Lower leg skin (tissue), 4 donors: ENCODE results near the gene SH3RF3. TPM values are rescaled to one million over a fixed set of nuclear protein-coding genes. Genes with fewer than 3 reads are reported as not detected.

ENCODE experiments used
- DNase-seq, 2 donors: peaks; one replicate each; pipeline ENCODE4 v3.0.0-alpha.2; 2019; ENCODE audit warnings: low spot score in 2 of 2
- H3K4me3 ChIP-seq: fragments of 200-600 bp; sonication (generic); 2 replicates; pipeline ENCODE4 v1.5.1; 2017; ENCODE audit warnings: mild to moderate bottlenecking, low read depth; ENCODE audit not compliant: poor library complexity, severe bottlenecking
- CTCF ChIP-seq, 3 donors: fragments of 450-650 bp; IDR thresholded peaks; one replicate each; pipeline ENCODE4 v1.5.1; 2016; ENCODE audit warnings: antibody characterized with exemption in 3 of 3, mild to moderate bottlenecking in 3 of 3, moderate library complexity in 2 of 3
- POLR2A ChIP-seq, 2 donors: fragments of 450-650 bp; IDR thresholded peaks; one replicate each; pipeline ENCODE4 v1.6.1; 2016 to 2017; ENCODE audit warnings: antibody characterized with exemption in 2 of 2, mild to moderate bottlenecking in 1 of 2, moderate library complexity in 1 of 2
- WGBS, 2 donors: methylation state at CpG; one replicate each; pipeline ENCODE4 v1.1.5; 2018; 5-methylcytosine and 5-hydroxymethylcytosine counted together
- intact Hi-C: fragments of 100-400 bp; cut with DNase I; formaldehyde crosslinking; loops from one replicate; pipeline ENCODE4 v1.15.0; 2023; ENCODE audit warnings: low total_unique reads
- total RNA-seq, 4 donors: library from RNA; depleted of rRNA; stranded (reverse); fragments of >200 nt; gene quantifications; one replicate each; pipeline ENCODE4 v1.1.0, GENCODE V29; 2016

The SH3RF3 gene
- total RNA-seq, 4 donors from 2014 or later = 1.9 to 7.4 (median 3.2) TPM

- no peak for DNase-seq
- intact Hi-C loops = no loop called here
Observed at GRCh38 chr2:109239720-109240119, 110.7 kb downstream of the SH3RF3 start.

GRCh38 chr2:109242210-109242653 lies 113.2 kb downstream of the SH3RF3 start:
- no peak overlapping the region for H3K4me3 ChIP-seq
- peak; percentile 33 to 90 for DNase-seq
- 37 to 59% methylated on average over 7 of the region's 7 CpGs for WGBS, 2 donors
- TF ChIP-seq POLR2A (IDR thresholded peaks at IDR 0.05) = no peak
- no peak for TF ChIP-seq CTCF (IDR thresholded peaks at IDR 0.05)
- intact Hi-C loops = no loop called here

More at GRCh38 chr2:109239720-109240119, 110.7 kb downstream of the SH3RF3 start:
- no peak for TF ChIP-seq CTCF (IDR thresholded peaks at IDR 0.05)
- TF ChIP-seq POLR2A (IDR thresholded peaks at IDR 0.05) = no peak
- 75 to 97% methylated on average over 6 of the region's 6 CpGs for WGBS, 2 donors
- no peak overlapping the region for H3K4me3 ChIP-seq

GRCh38 chr2:109242654-109243331 lies 113.8 kb downstream of the SH3RF3 start:
- DNase-seq = peak; percentile 62 to 82
- WGBS, 2 donors = 50 to 56% methylated on average over 12 of the region's 12 CpGs
- intact Hi-C loops = no loop called here
- TF ChIP-seq CTCF (IDR thresholded peaks at IDR 0.05) (no peak), POLR2A (IDR thresholded peaks at IDR 0.05) (no peak)
- H3K4me3 ChIP-seq = no peak overlapping the region

- intact Hi-C loops = no loop called here
- no peak overlapping the region for H3K4me3 ChIP-seq
- WGBS, 2 donors = 81 to 83% methylated on average over 10 of the region's 10 CpGs
- DNase-seq = peak in 1 of 2 donors; percentile 78
- TF ChIP-seq CTCF (IDR thresholded peaks at IDR 0.05) (no peak), POLR2A (IDR thresholded peaks at IDR 0.05) (no peak)
Observed at GRCh38 chr2:109243526-109244303, 114.7 kb downstream of the SH3RF3 start.

- no peak overlapping the region for H3K4me3 ChIP-seq
- no peak for DNase-seq
- intact Hi-C loops = no loop called here
- TF ChIP-seq CTCF (IDR thresholded peaks at IDR 0.05) (no peak), POLR2A (IDR thresholded peaks at IDR 0.05) (no peak)
Observed at GRCh38 chr2:109244304-109244582, 115.2 kb downstream of the SH3RF3 start.
